Activated naive CD4-positive, alpha-beta T cell treated with anti-CD3 and anti-CD28 coated beads, Interleukin-2, amount 10 ng/mL, durations not matched to agents 7 days and 5 days (primary cell): ENCODE results near the gene HDHD2.
"Not testable (repeated sequence)": the region's sequence is repeated elsewhere in the genome, so short reads cannot be mapped to it uniquely, and the experiment has no call there.

Experiments used
- CTCF ChIA-PET: fragments of 350-600 bp; sonication (Branson Sonifier 250); formaldehyde crosslinking; loops from one replicate; lab custom pipeline; 2021; ENCODE audit warnings: antibody characterized with exemption; lab: Charles Lee
- DNase-seq: peaks from one replicate; pipeline ENCODE4 v3.0.0-alpha.2; 2020
- H3K27ac Mint-ChIP-seq: one replicate; pipeline ENCODE4 v1.8.0; 2021; ENCODE audit warnings: mild to moderate bottlenecking, moderate library complexity, mixed read lengths
- H3K27me3 Mint-ChIP-seq: one replicate; pipeline ENCODE4 v1.8.0; 2021; ENCODE audit warnings: mild to moderate bottlenecking, mixed read lengths
- H3K36me3 Mint-ChIP-seq: one replicate; pipeline ENCODE4 v1.8.0; 2021; ENCODE audit warnings: mixed read lengths
- H3K4me1 Mint-ChIP-seq: one replicate; pipeline ENCODE4 v1.8.0; 2021; ENCODE audit warnings: mixed read lengths
- H3K4me3 Mint-ChIP-seq: one replicate; pipeline ENCODE4 v1.8.0; 2021; ENCODE audit warnings: mild to moderate bottlenecking, moderate library complexity, mixed read lengths
- H3K9me3 Mint-ChIP-seq: one replicate; pipeline ENCODE4 v1.8.0; 2021; ENCODE audit warnings: mixed read lengths

The HDHD2 gene

GRCh38 chr18:47168509-47168908 lies 18.2 kb upstream of the HDHD2 start:
- CTCF ChIA-PET: interaction anchor here (1.4 kb wide), 1 partner anchor 37 kb away, joined by 4 read pairs; no protein-coding TSS in a partner anchor
- Mint-ChIP-seq H3K27ac (no peak overlapping the region), H3K27me3 (no peaks in the 10 kb centered on the region), H3K4me1 (peaks cover 17% of the 10 kb centered on the region), H3K36me3 (peaks cover 8% of the 10 kb centered on the region), H3K9me3 (no peaks in the 10 kb centered on the region), H3K4me3 (no peak overlapping the region)
- DNase-seq: no peak

GRCh38 chr18:47166294-47166693 lies 16.0 kb upstream of the HDHD2 start:
- CTCF ChIA-PET: no interaction called here
- Mint-ChIP-seq H3K4me1 (peaks cover 19% of the 10 kb centered on the region), H3K4me3 (no peak overlapping the region), H3K27me3 (no peaks in the 10 kb centered on the region), H3K27ac (no peak overlapping the region), H3K36me3 (peaks cover 9% of the 10 kb centered on the region), H3K9me3 (no peaks in the 10 kb centered on the region)
- DNase-seq: no peak

GRCh38 chr18:47163241-47163640 lies 12.9 kb upstream of the HDHD2 start:
- no peak for DNase-seq
- CTCF ChIA-PET: no interaction called here

GRCh38 chr18:47160256-47160655 lies 10.0 kb upstream of the HDHD2 start:
- no peak for DNase-seq
- CTCF ChIA-PET: interaction anchor here (0.7 kb wide), 1 partner anchor 60 kb away, joined by 3 read pairs; no protein-coding TSS in a partner anchor
- Mint-ChIP-seq H3K9me3 (no peaks in the 10 kb centered on the region), H3K27ac (no peak overlapping the region), H3K27me3 (no peaks in the 10 kb centered on the region), H3K4me1 (peaks cover 12% of the 10 kb centered on the region), H3K36me3 (peaks cover 15% of the 10 kb centered on the region), H3K4me3 (no peak overlapping the region)

More at GRCh38 chr18:47163241-47163640, 12.9 kb upstream of the HDHD2 start:
- Mint-ChIP-seq H3K27me3 (no peaks in the 10 kb centered on the region), H3K4me3 (no peak overlapping the region), H3K36me3 (peaks cover 7% of the 10 kb centered on the region), H3K27ac (no peak overlapping the region), H3K9me3 (no peaks in the 10 kb centered on the region), H3K4me1 (peaks cover 16% of the 10 kb centered on the region)

GRCh38 chr18:47158404-47158803 lies 8.1 kb upstream of the HDHD2 start:
- H3K27me3 Mint-ChIP-seq, H3K4me3 Mint-ChIP-seq, H3K4me1 Mint-ChIP-seq, DNase-seq, H3K27ac Mint-ChIP-seq, H3K9me3 Mint-ChIP-seq, CTCF ChIA-PET: not testable (repeated sequence)
- H3K36me3 Mint-ChIP-seq: peaks cover 15% of the 10 kb centered on the region

- H3K27ac Mint-ChIP-seq: peak overlapping the region; percentile 88
- no peak for DNase-seq
- no peaks in the 10 kb centered on the region for H3K27me3 Mint-ChIP-seq
- H3K4me3 Mint-ChIP-seq: peak overlapping the region; percentile 83
- peaks cover 20% of the 10 kb centered on the region for H3K36me3 Mint-ChIP-seq
- peaks cover 29% of the 10 kb centered on the region for H3K4me1 Mint-ChIP-seq
- CTCF ChIA-PET: no interaction called here
- H3K9me3 Mint-ChIP-seq: no peaks in the 10 kb centered on the region
Measured at GRCh38 chr18:47151439-47151838, 1.1 kb upstream of the HDHD2 start.

GRCh38 chr18:47150824-47151366 lies 595 bp upstream of the HDHD2 start:
- Mint-ChIP-seq H3K36me3 (peaks cover 18% of the 10 kb centered on the region), H3K4me3 (peak overlapping the region; percentile 83), H3K27me3 (no peaks in the 10 kb centered on the region), H3K4me1 (peaks cover 29% of the 10 kb centered on the region), H3K9me3 (no peaks in the 10 kb centered on the region), H3K27ac (peak overlapping the region; percentile 88)
- CTCF ChIA-PET: interaction anchor here (1.5 kb wide), 1 partner anchor 21 kb away, joined by 5 read pairs; no protein-coding TSS in a partner anchor
- peak; percentile 23 for DNase-seq

GRCh38 chr18:47149457-47150028 lies 757 bp downstream of the HDHD2 start:
- Mint-ChIP-seq H3K27me3 (no peaks in the 10 kb centered on the region), H3K4me1 (peaks cover 29% of the 10 kb centered on the region), H3K9me3 (no peaks in the 10 kb centered on the region), H3K36me3 (peaks cover 21% of the 10 kb centered on the region), H3K4me3 (peak overlapping the region; percentile 83), H3K27ac (peak overlapping the region; percentile 88)
- CTCF ChIA-PET: interaction anchor here (1.5 kb wide), 1 partner anchor 23 kb away, joined by 5 read pairs; no protein-coding TSS in a partner anchor
- DNase-seq: no peak

GRCh38 chr18:47146206-47146605 lies 4.1 kb downstream of the HDHD2 start:
- CTCF ChIA-PET: no interaction called here
- H3K27ac Mint-ChIP-seq: no peak overlapping the region
- no peaks in the 10 kb centered on the region for H3K27me3 Mint-ChIP-seq
- no peak overlapping the region for H3K4me3 Mint-ChIP-seq
- DNase-seq: no peak
- H3K4me1 Mint-ChIP-seq: peaks cover 25% of the 10 kb centered on the region
- H3K9me3 Mint-ChIP-seq: no peaks in the 10 kb centered on the region
- peaks cover 23% of the 10 kb centered on the region for H3K36me3 Mint-ChIP-seq

- Mint-ChIP-seq H3K4me3 (no peak overlapping the region), H3K36me3 (peaks cover 19% of the 10 kb centered on the region), H3K4me1 (peaks cover 8% of the 10 kb centered on the region), H3K27me3 (no peaks in the 10 kb centered on the region), H3K27ac (no peak overlapping the region), H3K9me3 (no peaks in the 10 kb centered on the region)
- DNase-seq: no peak
- CTCF ChIA-PET: no interaction called here
Measured at GRCh38 chr18:47143899-47144485, 6.3 kb downstream of the HDHD2 start.

- CTCF ChIA-PET: no interaction called here
- no peak for DNase-seq
- H3K27ac Mint-ChIP-seq: no peak overlapping the region
- no peak overlapping the region for H3K4me3 Mint-ChIP-seq
- no peaks in the 10 kb centered on the region for H3K27me3 Mint-ChIP-seq
- H3K4me1 Mint-ChIP-seq: peaks cover under 1% of the 10 kb centered on the region
- no peaks in the 10 kb centered on the region for H3K9me3 Mint-ChIP-seq
- peaks cover 21% of the 10 kb centered on the region for H3K36me3 Mint-ChIP-seq
Measured at GRCh38 chr18:47143153-47143552, 7.1 kb downstream of the HDHD2 start.

- no peak for DNase-seq
- CTCF ChIA-PET: no interaction called here
- no peaks in the 10 kb centered on the region for H3K9me3 Mint-ChIP-seq
- no peak overlapping the region for H3K27ac Mint-ChIP-seq
- no peak overlapping the region for H3K4me3 Mint-ChIP-seq
- H3K36me3 Mint-ChIP-seq: peaks cover 26% of the 10 kb centered on the region
- H3K4me1 Mint-ChIP-seq: no peaks in the 10 kb centered on the region
- no peaks in the 10 kb centered on the region for H3K27me3 Mint-ChIP-seq
Measured at GRCh38 chr18:47141289-47141688, 9.0 kb downstream of the HDHD2 start.

- no peaks in the 10 kb centered on the region for H3K9me3 Mint-ChIP-seq
- no peak overlapping the region for H3K4me3 Mint-ChIP-seq
- no peak for DNase-seq
- no peaks in the 10 kb centered on the region for H3K27me3 Mint-ChIP-seq
- peaks cover 12% of the 10 kb centered on the region for H3K4me1 Mint-ChIP-seq
- H3K27ac Mint-ChIP-seq: no peak overlapping the region
- CTCF ChIA-PET: no interaction called here
- H3K36me3 Mint-ChIP-seq: peaks cover 31% of the 10 kb centered on the region
Measured at GRCh38 chr18:47121146-47121545, 29.2 kb downstream of the HDHD2 start.

GRCh38 chr18:47120428-47120827 lies 29.9 kb downstream of the HDHD2 start:
- CTCF ChIA-PET: interaction anchor here (0.9 kb wide), 1 partner anchor 19 kb away, joined by 3 read pairs; no protein-coding TSS in a partner anchor
- Mint-ChIP-seq H3K27me3 (no peaks in the 10 kb centered on the region), H3K9me3 (no peaks in the 10 kb centered on the region), H3K4me1 (peaks cover 12% of the 10 kb centered on the region), H3K27ac (no peak overlapping the region), H3K36me3 (peaks cover 28% of the 10 kb centered on the region), H3K4me3 (no peak overlapping the region)
- no peak for DNase-seq

GRCh38 chr18:47118981-47119380 lies 31.3 kb downstream of the HDHD2 start:
- no peak for DNase-seq
- Mint-ChIP-seq H3K9me3 (no peaks in the 10 kb centered on the region), H3K4me1 (peaks cover 12% of the 10 kb centered on the region), H3K27me3 (no peaks in the 10 kb centered on the region), H3K27ac (no peak overlapping the region), H3K36me3 (peaks cover 30% of the 10 kb centered on the region), H3K4me3 (no peak overlapping the region)
- CTCF ChIA-PET: interaction anchor here (1.3 kb wide), 1 partner anchor 20 kb away, joined by 3 read pairs; no protein-coding TSS in a partner anchor
